HEK293 (cell line): ENCODE measurements around the gene THRA.
A peak's percentile ranks its signal among the peaks of the same experiment; 100 is the strongest.

Source experiments
- CTCF ChIA-PET: fragments of 350-600 bp; formaldehyde crosslinking; extraction: SDS; loops from one replicate; lab custom pipeline; 2021; ENCODE audit warnings: antibody characterized with exemption; lab: Yijun Ruan, JAX
- POLR2A ChIA-PET: fragments of 300-600 bp; formaldehyde crosslinking; extraction: SDS; loops from one replicate; lab custom pipeline; 2020; ENCODE audit warnings: antibody characterized with exemption, inconsistent platforms; lab: Yijun Ruan, JAX
- H3K27ac ChIP-seq: fragments of 200-500 bp; sonication (Bioruptor generic); 2 replicates; pipeline ENCODE4 v1.5.1; 2014; ENCODE audit warnings: low read depth, low read length, control low read depth, inconsistent platforms; ENCODE audit errors: extremely low read depth
- H3K36me3 ChIP-seq, 2 experiments: fragments of 200-500 bp in 1 of 2; sonication (Bioruptor generic) in 1 of 2; 1 replicate in 1 of 2; 2 replicates in 1 of 2; pipeline ENCODE4 v1.5.1; 2014 to 2017; ENCODE audit warnings: inconsistent platforms in 2 of 2, low read length in 2 of 2; ENCODE audit not compliant: control insufficient read depth in 2 of 2, insufficient read depth in 1 of 2
- H3K4me1 ChIP-seq: fragments of 200-500 bp; sonication (Bioruptor generic); 2 replicates; pipeline ENCODE4 v1.5.1; 2014; ENCODE audit warnings: mild to moderate bottlenecking, low read length, inconsistent platforms; ENCODE audit not compliant: control insufficient read depth, insufficient read depth
- H3K4me3 ChIP-seq: 2 replicates; pipeline ENCODE4 v1.5.1; 2011; ENCODE audit warnings: low read depth, mild to moderate bottlenecking, control low read depth, low read length, moderate library complexity
- H3K9me3 ChIP-seq: fragments of 200-500 bp; sonication (Bioruptor generic); 2 replicates; pipeline ENCODE4 v1.5.1; 2014; ENCODE audit warnings: low read depth, low read length, inconsistent platforms; ENCODE audit not compliant: control insufficient read depth, insufficient read depth
- BCL11B ChIP-seq: fragments of 450-650 bp; formaldehyde crosslinking; IDR thresholded peaks from 2 replicates; pipeline ENCODE4 v1.5.1; 2016; ENCODE audit warnings: low read depth, missing biosample characterization, missing genetic modification characterization
- GLI2 ChIP-seq: fragments of 450-650 bp; formaldehyde crosslinking; IDR thresholded peaks from 2 replicates; pipeline ENCODE4; 2017; ENCODE audit warnings: missing biosample characterization, missing genetic modification characterization, low read depth, borderline replicate concordance
- KLF1 ChIP-seq: fragments of 450-650 bp; formaldehyde crosslinking; IDR thresholded peaks from 2 replicates; pipeline ENCODE4 v1.5.1; 2016; ENCODE audit warnings: missing biosample characterization, missing genetic modification characterization
- KLF10 ChIP-seq: fragments of 450-650 bp; IDR thresholded peaks from 2 replicates; pipeline ENCODE4 v1.5.1; 2018; ENCODE audit warnings: missing biosample characterization, mild to moderate bottlenecking, missing genetic modification characterization
- KLF17 ChIP-seq: fragments of 450-650 bp; formaldehyde crosslinking; IDR thresholded peaks from 2 replicates; pipeline ENCODE4 v1.5.1; 2016; ENCODE audit warnings: missing biosample characterization, missing genetic modification characterization
- KLF7 ChIP-seq: fragments of 450-650 bp; formaldehyde crosslinking; IDR thresholded peaks from 2 replicates; pipeline ENCODE4 v1.5.1; 2016; ENCODE audit warnings: missing biosample characterization, missing genetic modification characterization, borderline replicate concordance
- PRDM1 ChIP-seq: fragments of 450-650 bp; formaldehyde crosslinking; IDR thresholded peaks from 2 replicates; pipeline ENCODE4; 2016; ENCODE audit warnings: missing biosample characterization, missing genetic modification characterization
- PRDM4 ChIP-seq: fragments of 450-650 bp; formaldehyde crosslinking; IDR thresholded peaks from 2 replicates; pipeline ENCODE4 v1.5.1; 2017; ENCODE audit warnings: missing biosample characterization, missing genetic modification characterization
- PRDM6 ChIP-seq: fragments of 450-650 bp; formaldehyde crosslinking; IDR thresholded peaks from 2 replicates; pipeline ENCODE4 v1.5.1; 2017; ENCODE audit warnings: missing biosample characterization, missing genetic modification characterization
- SCRT1 ChIP-seq: fragments of 450-650 bp; formaldehyde crosslinking; IDR thresholded peaks from 2 replicates; pipeline ENCODE4 v1.5.1; 2016; ENCODE audit warnings: missing biosample characterization, missing genetic modification characterization, borderline replicate concordance
- SCRT2 ChIP-seq: fragments of 450-650 bp; formaldehyde crosslinking; IDR thresholded peaks from 2 replicates; pipeline ENCODE4 v1.5.1; 2016; ENCODE audit warnings: missing biosample characterization, missing genetic modification characterization
- ZNF112 ChIP-seq: fragments of 450-650 bp; formaldehyde crosslinking; IDR thresholded peaks from 2 replicates; pipeline ENCODE4 v1.5.0; 2017; ENCODE audit warnings: missing biosample characterization, missing genetic modification characterization
- ZNF133 ChIP-seq: fragments of 450-650 bp; formaldehyde crosslinking; IDR thresholded peaks from 2 replicates; pipeline ENCODE4 v1.5.1; 2016; ENCODE audit warnings: missing biosample characterization, missing genetic modification characterization
- ZNF221 ChIP-seq: fragments of 450-650 bp; formaldehyde crosslinking; IDR thresholded peaks from 2 replicates; pipeline ENCODE4 v1.5.1; 2017; ENCODE audit warnings: missing biosample characterization, missing genetic modification characterization, borderline replicate concordance
- ZNF239 ChIP-seq: fragments of 450-650 bp; formaldehyde crosslinking; IDR thresholded peaks from 2 replicates; pipeline ENCODE4 v1.5.1; 2016; ENCODE audit warnings: missing biosample characterization, missing genetic modification characterization
- ZNF248 ChIP-seq: fragments of 450-650 bp; formaldehyde crosslinking; IDR thresholded peaks from 2 replicates; pipeline ENCODE4 v1.5.1; 2017; ENCODE audit warnings: missing biosample characterization, missing genetic modification characterization
- ZNF274 ChIP-seq, 2 experiments: fragments of 200-500 bp in 1 of 2; fragments of 450-650 bp in 1 of 2; sonication (Bioruptor generic) in 1 of 2; formaldehyde crosslinking in 1 of 2; IDR thresholded peaks; 2 replicates each; pipeline versions ENCODE4 v1.5.1 to v1.6.1; 2014 to 2016; ENCODE audit warnings: borderline replicate concordance in 1 of 2, inconsistent platforms in 1 of 2, low read length in 1 of 2, missing biosample characterization in 1 of 2, missing genetic modification characterization in 1 of 2
- ZNF280C ChIP-seq: fragments of 450-650 bp; formaldehyde crosslinking; IDR thresholded peaks from 2 replicates; pipeline ENCODE4 v1.5.1; 2016; ENCODE audit warnings: missing biosample characterization, missing genetic modification characterization
- ZNF311 ChIP-seq: fragments of 450-650 bp; formaldehyde crosslinking; IDR thresholded peaks from 2 replicates; pipeline ENCODE4 v1.5.1; 2017; ENCODE audit warnings: missing biosample characterization, missing genetic modification characterization, borderline replicate concordance
- ZNF404 ChIP-seq: fragments of 450-650 bp; formaldehyde crosslinking; IDR thresholded peaks from 2 replicates; pipeline ENCODE4 v1.5.1; 2017; ENCODE audit warnings: missing biosample characterization, missing genetic modification characterization
- ZNF416 ChIP-seq: fragments of 450-650 bp; formaldehyde crosslinking; IDR thresholded peaks from 2 replicates; pipeline ENCODE4 v1.5.1; 2016; ENCODE audit warnings: missing biosample characterization, missing genetic modification characterization
- ZNF426 ChIP-seq: fragments of 450-650 bp; formaldehyde crosslinking; IDR thresholded peaks from 2 replicates; pipeline ENCODE4 v1.5.1; 2017; ENCODE audit warnings: missing biosample characterization, missing genetic modification characterization, mild to moderate bottlenecking, inconsistent platforms, moderate library complexity
- ZNF521 ChIP-seq: fragments of 450-650 bp; formaldehyde crosslinking; IDR thresholded peaks from 2 replicates; pipeline ENCODE4 v1.5.1; 2017; ENCODE audit warnings: missing biosample characterization, mild to moderate bottlenecking, missing genetic modification characterization
- ZNF600 ChIP-seq: fragments of 450-650 bp; formaldehyde crosslinking; IDR thresholded peaks from 2 replicates; pipeline ENCODE4 v1.5.1; 2016; ENCODE audit warnings: missing biosample characterization, missing genetic modification characterization
- ZNF621 ChIP-seq: fragments of 450-650 bp; formaldehyde crosslinking; IDR thresholded peaks from 2 replicates; pipeline ENCODE4 v1.5.1; 2017; ENCODE audit warnings: missing biosample characterization, missing genetic modification characterization
- ZNF776 ChIP-seq: fragments of 450-650 bp; formaldehyde crosslinking; IDR thresholded peaks from 2 replicates; pipeline ENCODE4 v1.5.0; 2017; ENCODE audit warnings: missing biosample characterization, missing genetic modification characterization, borderline replicate concordance
- ZNF843 ChIP-seq: fragments of 450-650 bp; formaldehyde crosslinking; IDR thresholded peaks from 2 replicates; pipeline ENCODE4 v1.5.1; 2016; ENCODE audit warnings: missing biosample characterization, missing genetic modification characterization

THRA gene

GRCh38 chr17:40064971-40065768, 2.4 kb downstream of the THRA start:
- H3K4me3 ChIP-seq = no peak overlapping the region
- no peak for TF ChIP-seq KLF7 (tag by site-specific recombination)
- no peak for TF ChIP-seq ZNF248
- TF ChIP-seq ZNF416 (tag by site-specific recombination) = no peak
- TF ChIP-seq PRDM1 (tag by site-specific recombination) = peak; percentile 39; the same call in 1 of the 2 replicates
- no peak for TF ChIP-seq ZNF311 (tag by site-specific recombination)
- TF ChIP-seq ZNF426 (tag by site-specific recombination) = no peak
- TF ChIP-seq ZNF843 (tag by site-specific recombination) = no peak
- TF ChIP-seq ZNF621 = no peak
- no peak for TF ChIP-seq PRDM6 (tag by site-specific recombination)
- no peak for TF ChIP-seq ZNF280C
- TF ChIP-seq KLF10 (tag by site-specific recombination) = no peak
- no peak for TF ChIP-seq ZNF521 (tag by site-specific recombination)
- TF ChIP-seq ZNF133 (tag by site-specific recombination) = no peak
- TF ChIP-seq BCL11B (tag by site-specific recombination) = no peak
- no peak for TF ChIP-seq ZNF221 (tag by site-specific recombination)
- 0 out of 2 replicates have a peak, but pooled peaks have one; percentile 34 for TF ChIP-seq SCRT1
- no peak for TF ChIP-seq ZNF776 (tag by site-specific recombination)
- TF ChIP-seq ZNF112 (tag by site-specific recombination) = no peak
- no peak for TF ChIP-seq KLF1
- peak; percentile 85 for TF ChIP-seq SCRT2
- TF ChIP-seq PRDM4 = no peak
- TF ChIP-seq ZNF600 = peak; percentile 17; the same call in 1 of the 2 replicates
- no peak for TF ChIP-seq ZNF274 (IDR thresholded peaks at IDR 0.05; ENCODE audit: low read length)
- no peak for TF ChIP-seq ZNF274 (tag by site-specific recombination; IDR thresholded peaks at IDR 0.05; ENCODE audit: borderline replicate concordance)
- no peak for TF ChIP-seq GLI2 (tag by site-specific recombination)
- TF ChIP-seq KLF17 (tag by site-specific recombination) = no peak
- no peak for TF ChIP-seq ZNF404
- TF ChIP-seq ZNF239 (tag by site-specific recombination) = no peak

More at GRCh38 chr17:40064971-40065768, 2.4 kb downstream of the THRA start:
- no peaks in the 10 kb centered on the region for H3K36me3 ChIP-seq
- ChIA-PET POLR2A (interaction anchor here (0.6 to 3.1 kb wide), 12 partner anchors 8 to 103 kb away, joined by 3 to 15 read pairs (median 5); partner anchors contain the start of genes CASC3, MED24 and NR1D1), CTCF (interaction anchor here (0.8 to 10.6 kb wide), 12 partner anchors 9 to 48 kb away, joined by 3 to 166 read pairs (median 8); partner anchors contain the start of genes MED24 and NR1D1)
- H3K27ac ChIP-seq = no peak overlapping the region
- H3K4me1 ChIP-seq = peaks cover 29% of the 10 kb centered on the region
- no peaks in the 10 kb centered on the region for H3K9me3 ChIP-seq
